Upper lobe of left lung (tissue), 6 donors: Measurements from ENCODE around the gene AAR2. TPM values are rescaled to one million over a fixed set of nuclear protein-coding genes. Genes with fewer than 3 reads are reported as not detected.

ENCODE experiments used
- ATAC-seq, 2 donors: fragments of 200-7000 bp; cut with Tn5 transposase; one replicate each; pipeline ENCODE4 v1.9.1; 2022; ENCODE audit warnings: mild to moderate bottlenecking in 2 of 2, moderate library complexity in 2 of 2; ENCODE audit not compliant: low FRiP score in 2 of 2
- DNase-seq, 2 donors: peaks; one replicate each; pipeline ENCODE4 v3.0.0-alpha.2; 2019 to 2020
- H3K27ac ChIP-seq, 4 donors: fragments of 200-600 bp; sonication (generic); one replicate each; pipeline ENCODE4 v1.5.1; 2016 to 2019
- H3K27me3 ChIP-seq, 4 donors: fragments of 200-600 bp; sonication (generic); one replicate each; pipeline ENCODE4 v1.5.1; 2017 to 2019
- H3K36me3 ChIP-seq, 4 donors: fragments of 200-600 bp; sonication (generic); one replicate each; pipeline ENCODE4 v1.5.1; 2016 to 2019
- H3K4me1 ChIP-seq, 4 donors: fragments of 200-600 bp; sonication (generic); one replicate each; pipeline ENCODE4 v1.5.1; 2018 to 2019
- H3K4me3 ChIP-seq, 4 donors: fragments of 200-600 bp; sonication (generic); one replicate each; pipeline ENCODE4 v1.5.1; 2017 to 2019; ENCODE audit warnings: mild to moderate bottlenecking in 2 of 4, moderate library complexity in 1 of 4
- H3K9me3 ChIP-seq, 4 donors: fragments of 200-600 bp; sonication (generic); one replicate each; pipeline ENCODE4 v1.5.1; 2018 to 2019
- CTCF ChIP-seq, 6 experiments: fragments of 450-650 bp in 4 of 6; fragments of 200-600 bp in 2 of 6; sonication (generic) in 2 of 6; IDR thresholded peaks; one replicate each; pipeline ENCODE4 v1.5.1; 2016 to 2019; ENCODE audit warnings: antibody characterized with exemption in 6 of 6
- EP300 ChIP-seq, 4 donors: sonication (generic); formaldehyde crosslinking; IDR thresholded peaks; one replicate each; pipeline ENCODE4 v1.5.1; 2017; ENCODE audit warnings: antibody characterized with exemption in 4 of 4, control low read depth in 2 of 4
- POLR2A ChIP-seq, 4 donors: fragments of 450-650 bp; IDR thresholded peaks; one replicate each; pipeline ENCODE4 v1.5.1; 2016 to 2017; ENCODE audit warnings: antibody characterized with exemption in 4 of 4, mild to moderate bottlenecking in 2 of 4
- POLR2AphosphoS5 ChIP-seq, 2 donors: sonication (generic); formaldehyde crosslinking; IDR thresholded peaks; one replicate each; pipeline ENCODE4 v1.5.1; 2017; ENCODE audit warnings: antibody characterized with exemption in 2 of 2
- WGBS, 2 donors: methylation state at CpG; one replicate each; pipeline ENCODE4 v1.1.5; 2017 to 2018; 5-methylcytosine and 5-hydroxymethylcytosine counted together
- total RNA-seq, 6 donors: library from RNA; depleted of rRNA in 4 of 6; stranded (reverse); fragments of >200 nt in 4 of 6; gene quantifications; one replicate each; pipeline versions ENCODE4 v1.1.0 to v1.2.1, GENCODE V29; 2016 to 2021
- donor health status: DM: no; HTN: no; CAD: no; lungs with moderate emphysema.
- donor health status: DM: no; HTN: yes; CAD: no; lungs with severe emphysema.

Gene AAR2
- total RNA-seq, 6 donors from 2014 or later: 19.9 to 42.0 (median 25.3) TPM

DNA sequence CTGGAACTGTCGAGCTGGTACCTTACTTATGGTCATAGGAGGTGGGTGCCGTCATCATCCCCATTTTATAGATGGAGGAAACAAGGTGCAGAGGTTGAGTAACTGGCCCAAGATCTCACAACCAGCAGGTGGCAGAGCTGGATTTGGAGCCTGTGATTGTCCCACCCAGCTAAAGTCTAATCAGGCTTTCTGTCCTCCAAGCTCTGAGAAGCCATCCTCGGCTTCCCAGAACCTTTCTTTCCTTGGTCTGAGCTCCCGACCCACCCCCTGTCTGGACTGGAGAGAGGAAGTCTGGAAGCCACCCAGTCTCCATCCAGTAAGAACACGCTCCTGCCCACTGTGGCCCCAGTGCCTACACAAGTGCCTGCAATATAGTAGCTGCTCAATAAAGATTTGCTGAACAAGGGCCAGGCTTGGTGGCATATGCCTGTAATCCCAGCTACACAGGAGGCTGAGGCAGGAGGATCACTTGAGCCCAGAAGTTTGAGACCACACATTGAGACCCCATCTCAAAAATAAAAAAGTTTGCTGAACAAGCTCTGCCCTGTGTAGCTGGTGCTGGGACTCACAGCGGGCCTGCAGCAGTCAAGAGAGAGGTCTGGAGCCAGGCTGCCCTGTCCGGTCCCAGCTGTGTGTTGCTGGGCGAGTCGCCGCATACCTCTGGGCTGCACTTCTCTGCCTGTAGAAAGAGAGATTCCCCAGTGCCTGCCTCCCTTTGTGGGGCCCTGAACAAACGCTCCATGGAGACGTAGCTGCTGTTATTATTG, 37.3 kb downstream of the AAR2 start:
- TF ChIP-seq EP300 (IDR thresholded peaks at IDR 0.05): no peak
- no peak for TF ChIP-seq POLR2A (IDR thresholded peaks at IDR 0.05)
- no peak for TF ChIP-seq POLR2AphosphoS5 (IDR thresholded peaks at IDR 0.05)
- TF ChIP-seq CTCF (IDR thresholded peaks at IDR 0.05): no peak

DNA sequence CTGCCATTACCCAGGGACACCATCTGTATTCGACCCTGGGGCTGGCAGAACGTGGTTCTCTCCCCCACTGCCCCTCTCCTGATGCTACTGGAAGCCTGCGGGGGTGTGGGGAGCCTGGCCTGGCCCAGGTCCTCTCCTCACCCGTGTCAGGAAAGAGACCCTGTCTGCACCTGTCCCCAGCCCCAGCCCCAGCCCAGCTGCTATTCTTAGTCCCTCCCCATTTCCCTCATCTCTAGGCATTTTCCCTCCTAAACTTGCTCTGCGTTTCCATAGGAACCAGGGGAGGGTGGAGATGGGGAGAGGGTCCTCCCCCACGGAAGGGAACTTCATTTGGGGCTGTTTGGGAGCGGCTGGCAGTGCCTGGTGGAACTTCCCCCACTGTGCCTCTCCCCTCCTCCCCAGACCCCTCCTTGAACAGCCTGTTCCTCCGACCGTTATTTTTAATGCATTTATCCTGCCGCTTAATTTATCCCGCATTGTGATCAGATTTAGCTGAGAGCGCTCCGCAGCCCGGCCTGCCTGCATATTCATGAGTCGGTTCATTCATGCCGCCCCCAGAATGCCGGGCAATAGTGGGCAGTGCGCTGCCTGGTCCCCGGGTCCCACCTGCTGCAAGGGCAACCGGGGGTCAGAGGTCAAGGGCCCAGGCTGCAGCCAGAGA, 38.0 kb downstream of the AAR2 start:
- WGBS, 2 donors: 48 to 49% methylated on average over 18 to 20 of the region's 20 CpGs
- Histone ChIP-seq H3K4me3 (no peak overlapping the region), H3K36me3 (no peaks in the 10 kb centered on the region), H3K27ac (no peak overlapping the region), H3K27me3 (peaks cover 0 to 2% (median 0%) of the 10 kb centered on the region in 4 donors), H3K9me3 (no peaks in the 10 kb centered on the region), H3K4me1 (no peaks in the 10 kb centered on the region)
- DNase-seq (no peak), ATAC-seq (no peak)
- TF ChIP-seq POLR2AphosphoS5 (IDR thresholded peaks at IDR 0.05) (no peak), EP300 (IDR thresholded peaks at IDR 0.05) (no peak), POLR2A (IDR thresholded peaks at IDR 0.05) (no peak), CTCF (IDR thresholded peaks at IDR 0.05) (no peak)

More for the DNA sequence above, 37.3 kb downstream of the AAR2 start:
- H3K4me1 ChIP-seq: no peaks in the 10 kb centered on the region
- peaks cover 0 to 2% (median 0%) of the 10 kb centered on the region in 4 donors for H3K27me3 ChIP-seq
- ATAC-seq (no peak), DNase-seq (no peak)
- H3K9me3 ChIP-seq: no peaks in the 10 kb centered on the region
- WGBS, 2 donors: 73 to 79% methylated on average over 12 of the region's 12 CpGs
- H3K27ac ChIP-seq: no peak overlapping the region
- no peak overlapping the region for H3K4me3 ChIP-seq
- no peaks in the 10 kb centered on the region for H3K36me3 ChIP-seq

DNA sequence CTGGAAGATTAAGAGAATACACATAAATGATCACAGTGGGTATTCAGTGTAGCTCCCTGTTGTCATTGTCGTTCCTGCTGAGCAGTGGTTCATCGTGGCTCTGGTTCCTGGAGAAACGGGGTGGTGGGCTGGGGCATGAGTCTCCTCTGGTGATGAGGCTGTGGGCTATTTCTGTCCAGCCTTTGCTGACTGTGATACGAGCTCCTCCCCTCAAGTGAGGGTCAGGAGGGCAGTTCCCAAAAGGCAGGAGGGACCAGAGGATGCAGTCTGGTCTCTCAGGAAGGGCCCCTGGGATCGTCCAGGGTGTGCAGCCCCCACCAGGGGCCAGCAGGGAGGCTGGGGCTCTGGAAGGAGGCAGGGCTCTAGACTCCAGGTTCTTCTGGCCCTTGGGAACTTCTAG, 38.7 kb downstream of the AAR2 start:
- Histone ChIP-seq H3K4me1 (no peaks in the 10 kb centered on the region), H3K36me3 (no peaks in the 10 kb centered on the region), H3K9me3 (no peaks in the 10 kb centered on the region), H3K27me3 (peaks cover 0 to 2% (median 0%) of the 10 kb centered on the region in 4 donors), H3K27ac (no peak overlapping the region), H3K4me3 (no peak overlapping the region)
- ATAC-seq: no peak
- DNase-seq: no peak
- WGBS, 2 donors: 58 to 61% methylated on average over 3 to 5 of the region's 5 CpGs
- TF ChIP-seq CTCF (IDR thresholded peaks at IDR 0.05) (no peak), EP300 (IDR thresholded peaks at IDR 0.05) (no peak), POLR2A (IDR thresholded peaks at IDR 0.05) (no peak), POLR2AphosphoS5 (IDR thresholded peaks at IDR 0.05) (no peak)

DNA sequence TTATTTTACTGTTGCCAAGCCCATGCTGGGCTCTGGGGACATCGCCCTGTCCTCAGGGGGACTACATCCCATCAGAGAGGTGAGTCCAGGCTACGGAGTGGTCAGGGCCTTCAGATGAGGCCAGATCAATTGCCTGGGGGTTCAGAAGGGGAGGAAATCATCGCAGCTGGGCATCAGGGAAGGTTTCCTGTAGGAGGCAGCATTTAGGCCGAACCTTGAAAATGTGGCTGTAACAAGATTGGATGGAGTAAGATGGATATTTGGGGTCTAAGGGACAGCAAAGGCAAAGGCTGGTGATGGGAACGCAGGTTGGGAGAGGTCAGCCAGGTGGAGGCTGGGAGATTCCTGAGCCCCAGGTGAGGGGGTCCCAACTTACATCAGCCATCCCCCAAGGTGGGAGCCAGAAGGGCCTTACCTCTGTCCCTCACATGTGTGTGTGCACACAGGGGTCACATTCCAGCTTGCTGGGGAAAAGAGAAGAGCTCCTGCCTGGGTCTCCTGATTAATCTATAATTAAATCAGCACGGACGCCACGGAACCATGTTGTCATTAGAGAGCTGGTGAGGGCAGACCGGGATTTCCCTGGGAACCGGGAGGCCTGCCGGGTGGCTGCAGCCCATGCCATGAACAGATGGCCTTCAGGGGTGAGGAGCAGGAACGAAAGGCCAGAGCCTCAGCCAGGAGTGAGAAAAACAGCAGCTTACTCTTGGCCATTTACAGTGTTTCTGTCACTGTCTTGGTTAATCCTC, 39.3 kb downstream of the AAR2 start:
- Histone ChIP-seq H3K27ac (no peak overlapping the region), H3K4me1 (no peaks in the 10 kb centered on the region), H3K27me3 (peaks cover 0 to 2% (median 0%) of the 10 kb centered on the region in 4 donors), H3K9me3 (no peaks in the 10 kb centered on the region), H3K36me3 (no peaks in the 10 kb centered on the region), H3K4me3 (no peak overlapping the region)
- 84 to 87% methylated on average over 4 to 12 of the region's 12 CpGs for WGBS, 2 donors
- no peak for ATAC-seq
- DNase-seq: no peak
- no peak for TF ChIP-seq POLR2A (IDR thresholded peaks at IDR 0.05)
- TF ChIP-seq POLR2AphosphoS5 (IDR thresholded peaks at IDR 0.05): no peak
- no peak for TF ChIP-seq EP300 (IDR thresholded peaks at IDR 0.05)
- TF ChIP-seq CTCF (IDR thresholded peaks at IDR 0.05): no peak
